GM23338 (cell line): ENCODE measurements around the gene SDC3. TPM values are rescaled to one million over a fixed set of nuclear protein-coding genes. Genes with fewer than 3 reads are reported as not detected.

Experiments used
- CREB1 ChIP-seq: fragments of 250-450 bp; sonication (Bioruptor Pico); IDR thresholded peaks from 2 replicates; pipeline ENCODE4 v1.5.0; 2020; ENCODE audit warnings: low read depth, mild to moderate bottlenecking, moderate library complexity
- ETS1 ChIP-seq: IDR thresholded peaks from 2 replicates; pipeline ENCODE4 v1.6.1; 2016; ENCODE audit warnings: antibody characterized with exemption
- EZH2 ChIP-seq: fragments of 200-600 bp; sonication (generic); IDR thresholded peaks from one replicate; pipeline ENCODE4 v1.8.0; 2017; ENCODE audit warnings: antibody characterized with exemption, mild to moderate bottlenecking, low read depth; ENCODE audit not compliant: unreplicated experiment
- JUNB ChIP-seq: IDR thresholded peaks from one replicate; pipeline ENCODE4 v1.6.1; 2016; ENCODE audit warnings: antibody characterized with exemption; ENCODE audit not compliant: unreplicated experiment
- POLR2AphosphoS5 ChIP-seq: IDR thresholded peaks from 2 replicates; pipeline ENCODE4 v1.6.1; 2016; ENCODE audit warnings: antibody characterized with exemption, low read depth
- REST ChIP-seq: IDR thresholded peaks from one replicate; pipeline ENCODE4 v1.6.1; 2018; ENCODE audit warnings: antibody characterized with exemption; ENCODE audit not compliant: unreplicated experiment
- STAT1 ChIP-seq: IDR thresholded peaks from one replicate; pipeline ENCODE4 v1.6.1; 2016; ENCODE audit warnings: antibody characterized with exemption; ENCODE audit not compliant: unreplicated experiment
- ZNF114 ChIP-seq: fragments of 250-450 bp; sonication (Bioruptor Pico); IDR thresholded peaks from 2 replicates; pipeline ENCODE4 v1.5.0; 2020; ENCODE audit warnings: mild to moderate bottlenecking, moderate library complexity
- ZNF331 ChIP-seq: fragments of 250-450 bp; sonication (Bioruptor Pico); IDR thresholded peaks from 2 replicates; pipeline ENCODE4 v1.5.0; 2020; ENCODE audit warnings: low read depth, mild to moderate bottlenecking, moderate library complexity
- ZNF462 ChIP-seq: fragments of 250-450 bp; sonication (Bioruptor Pico); IDR thresholded peaks from 2 replicates; pipeline ENCODE4 v1.5.0; 2020; ENCODE audit warnings: mild to moderate bottlenecking, moderate library complexity
- polyA plus RNA-seq: library from polyadenylated mRNA; unstranded; fragments of >200 nt; fragmentation: Nextera tagmentation; extraction: Ambion mirVana; gene quantifications from 2 replicates; pipeline ENCODE4 v1.2.1, GENCODE V29; 2016
- total RNA-seq: library from RNA; depleted of rRNA; stranded (reverse); fragments of >200 nt; shearing (Covaris generic); gene quantifications from 2 replicates; pipeline ENCODE4 v1.2.3, GENCODE V29; 2014

SDC3 gene
- total and polyA plus RNA-seq, 2 experiments from 2014 or later, result 5.2 to 29.7 TPM

GRCh38 chr1:30851286-30851685 lies 57.3 kb downstream of the SDC3 start (continued):
- TF ChIP-seq ZNF462 (no peak), ZNF331 (CRISPR knock-in tag) (no peak), ZNF114 (no peak), EZH2 (no peak), REST (no peak), JUNB (no peak), ETS1 (no peak), STAT1 (no peak), POLR2AphosphoS5 (no peak), CREB1 (no peak)
